Peyer's patch (tissue), 4 donors: Measurements from ENCODE around the gene DYNLL2.

ENCODE experiments used
- CTCF ChIP-seq, 6 experiments: fragments of 450-650 bp in 4 of 6; fragments of 200-600 bp in 2 of 6; sonication (generic) in 1 of 6; IDR thresholded peaks; one replicate each; pipeline ENCODE4 v1.5.1; 2017 to 2019; ENCODE audit warnings: antibody characterized with exemption in 6 of 6, mild to moderate bottlenecking in 3 of 6, moderate library complexity in 1 of 6
- POLR2A ChIP-seq, 2 donors: fragments of 450-650 bp; IDR thresholded peaks; one replicate each; pipeline ENCODE4 v1.5.1; 2017; ENCODE audit warnings: antibody characterized with exemption in 2 of 2, mild to moderate bottlenecking in 2 of 2, moderate library complexity in 2 of 2

- TF ChIP-seq CTCF (IDR thresholded peaks at IDR 0.05) (no peak), POLR2A (IDR thresholded peaks at IDR 0.05) (no peak)
These were observed 22.5 kb upstream of the DYNLL2 start for GRCh38 chr17:58060596-58061191.
